HG02981 (cell line): ENCODE measurements around the gene RNU1-2.
"Not testable (repeated sequence)": the region's sequence is repeated elsewhere in the genome, so short reads cannot be mapped to it uniquely, and the experiment has no call there.

ENCODE experiments used
- ATAC-seq: cut with Tn5 transposase; IDR thresholded peaks from one replicate; pipeline ENCODE4 v1.9.1; 2021; ENCODE audit warnings: mild to moderate bottlenecking, moderate library complexity; ENCODE audit not compliant: unreplicated experiment

Gene RNU1-2

DNA sequence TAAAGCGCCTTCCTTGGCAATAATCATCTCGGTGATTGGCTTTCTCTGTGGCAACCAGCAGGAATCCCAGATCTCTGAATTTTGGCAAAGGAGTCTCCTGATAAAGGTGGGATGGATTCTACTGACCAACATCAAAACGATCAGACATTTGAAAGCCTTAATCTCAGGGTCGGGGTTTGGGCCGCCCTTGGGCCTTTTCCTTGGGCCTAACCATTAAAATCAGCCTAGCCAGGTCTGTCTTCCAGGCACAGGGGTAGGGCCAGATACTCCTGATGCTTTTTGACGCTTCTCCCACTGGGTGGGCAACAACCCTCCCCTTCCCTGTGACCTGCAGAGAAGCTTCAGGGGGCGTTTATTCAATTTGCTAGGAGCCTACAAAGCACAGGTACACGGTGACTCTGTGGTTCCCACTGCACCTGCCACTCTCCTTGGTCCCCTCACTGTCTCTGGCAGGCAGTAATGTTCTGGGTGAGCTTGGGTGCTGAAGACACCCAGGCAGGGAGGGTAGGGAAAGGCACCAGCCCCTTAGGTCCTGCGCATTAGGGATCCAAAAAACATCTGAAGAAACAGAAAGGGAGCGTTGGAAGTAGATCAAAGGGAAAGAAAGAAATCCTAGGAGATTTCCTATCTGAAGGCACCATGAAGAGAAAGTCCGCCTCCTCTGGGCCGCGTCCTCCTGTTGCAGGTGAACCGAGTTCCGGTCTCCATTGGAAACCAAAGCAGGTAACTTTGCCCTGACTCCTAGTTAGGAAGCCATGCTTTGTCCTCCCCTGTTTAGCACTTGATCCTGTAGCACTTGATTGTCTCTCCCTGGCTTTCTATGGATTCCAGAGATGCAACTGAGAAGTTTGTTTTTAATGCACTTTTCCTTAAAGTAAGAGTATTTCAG lies 12.3 kb downstream of the RNU1-2 start:
- ATAC-seq = no peak

- ATAC-seq = not testable (repeated sequence)
Measured at GRCh38 chr1:16911851-16912721, 16.3 kb downstream of the RNU1-2 start.

DNA sequence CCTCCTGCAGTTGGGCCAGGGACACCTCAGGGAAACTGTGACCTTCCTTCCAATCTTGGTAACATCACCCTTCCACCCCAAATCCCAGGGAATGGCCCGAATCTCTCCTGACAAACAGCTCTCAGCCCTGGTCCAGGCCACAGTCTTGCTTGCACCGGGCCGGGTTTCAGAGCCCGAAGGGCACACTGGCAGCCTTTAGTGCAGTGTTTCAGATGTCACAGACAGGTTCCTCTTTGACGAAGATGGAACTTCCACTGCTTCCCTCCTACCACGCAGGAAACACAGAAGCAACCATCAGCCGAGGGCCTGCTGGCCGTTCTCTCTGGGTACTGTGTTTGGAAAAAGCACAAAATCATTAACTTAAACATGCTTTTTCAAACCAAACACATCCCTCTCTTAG lies 17.0 kb downstream of the RNU1-2 start:
- not testable (repeated sequence) for ATAC-seq

GRCh38 chr1:16913181-16913832 lies 17.5 kb downstream of the RNU1-2 start:
- no peak for ATAC-seq

DNA sequence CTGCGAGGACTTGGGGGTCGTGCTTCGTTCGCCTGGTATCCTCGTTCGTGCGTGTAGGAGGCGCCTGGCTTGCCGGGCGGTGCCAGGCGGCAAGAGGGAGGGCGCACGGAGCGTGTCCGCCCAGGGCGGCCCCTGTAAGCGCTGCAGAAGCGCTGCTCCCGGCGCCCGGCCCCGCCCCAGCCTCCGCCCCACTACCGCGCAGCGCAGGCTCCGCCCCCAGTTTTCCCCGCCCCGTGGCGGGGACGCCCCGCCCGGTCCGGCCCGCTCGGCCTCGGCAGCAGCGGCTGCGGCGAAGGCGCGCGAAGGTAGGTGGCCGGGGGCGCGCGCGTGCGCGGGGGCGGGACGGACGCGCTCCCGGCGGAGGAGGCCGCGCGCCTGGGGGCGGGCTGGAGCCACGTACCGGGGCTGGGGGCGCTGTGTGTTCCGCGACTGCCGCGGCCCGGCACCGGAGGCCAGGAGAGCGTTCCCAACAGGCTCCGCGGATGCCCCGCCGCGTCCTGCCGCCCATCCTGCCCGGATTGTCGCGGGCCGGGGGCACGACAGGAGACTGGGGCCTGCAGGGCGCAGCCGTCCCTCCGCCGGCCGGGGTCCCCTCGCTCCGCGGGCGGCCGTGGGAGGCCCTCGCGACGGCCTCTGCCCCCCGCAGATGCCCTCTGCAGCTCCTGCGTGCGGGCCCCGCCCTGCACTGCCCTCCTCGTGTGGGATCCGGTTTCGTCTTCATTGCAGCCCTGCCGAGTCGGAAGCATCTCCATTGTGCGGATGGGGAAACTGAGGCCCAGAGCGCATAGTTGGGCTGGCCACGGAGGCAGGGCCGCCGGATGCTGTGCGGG lies 18.3 kb downstream of the RNU1-2 start:
- ATAC-seq = peak; percentile 85

DNA sequence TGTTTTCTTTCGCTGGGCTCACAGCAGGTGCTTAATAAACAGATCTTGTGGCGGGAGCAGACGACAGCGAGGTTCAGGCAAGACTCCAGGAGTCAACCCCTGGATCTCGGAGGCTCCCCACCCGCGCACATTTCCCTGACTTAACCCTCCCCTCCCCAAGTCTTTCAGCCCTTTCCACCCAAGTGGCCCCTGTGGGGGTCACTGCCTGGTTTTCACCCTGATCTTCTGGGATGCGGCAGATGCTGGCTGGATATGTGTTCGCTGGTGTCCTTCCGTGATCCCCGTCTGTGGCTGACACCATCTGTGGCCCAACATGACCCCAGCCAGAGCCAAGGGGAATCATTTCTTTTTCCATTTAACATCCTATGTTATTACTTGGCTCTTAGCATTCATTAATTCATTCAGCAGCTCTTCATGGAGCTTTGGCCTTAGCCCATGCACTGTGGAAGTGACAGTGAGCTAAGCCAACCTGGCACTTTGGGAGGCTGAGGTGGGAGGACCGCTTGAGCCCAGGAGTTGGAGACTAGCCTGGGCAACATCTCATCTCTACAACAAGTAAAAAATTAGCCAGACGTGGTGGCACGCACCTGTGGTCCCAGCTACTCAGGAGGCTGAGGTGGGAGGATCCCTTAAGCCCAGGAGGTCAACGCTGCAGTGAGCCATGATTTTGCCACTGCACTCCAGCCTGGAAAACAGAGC lies 19.3 kb downstream of the RNU1-2 start:
- not testable (repeated sequence) for ATAC-seq

DNA sequence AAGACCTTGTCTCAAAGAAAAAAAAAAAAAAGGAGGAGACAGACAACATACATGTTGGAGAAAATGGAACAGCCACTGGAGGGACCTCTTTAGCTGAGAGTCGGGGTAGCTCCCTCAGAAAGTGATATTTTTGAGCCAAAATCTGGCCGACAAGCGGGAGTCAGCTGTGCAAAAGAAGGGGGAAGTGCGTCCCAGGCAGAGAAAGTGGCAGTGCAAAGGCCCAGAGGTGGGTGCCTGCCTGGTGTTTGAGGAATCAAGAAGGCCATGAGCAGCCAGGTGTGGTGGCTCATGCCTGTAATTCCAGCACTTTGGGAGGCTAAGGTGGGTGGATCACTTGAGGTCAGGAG lies 19.8 kb downstream of the RNU1-2 start:
- ATAC-seq = no peak

- not testable (repeated sequence) for ATAC-seq
Measured at GRCh38 chr1:16916036-16916880, 20.5 kb downstream of the RNU1-2 start.

- no peak for ATAC-seq
Measured at GRCh38 chr1:16918371-16918770, 22.6 kb downstream of the RNU1-2 start.

GRCh38 chr1:16918936-16919665 lies 23.3 kb downstream of the RNU1-2 start:
- not testable (repeated sequence) for ATAC-seq

GRCh38 chr1:16920951-16921350 lies 25.2 kb downstream of the RNU1-2 start:
- ATAC-seq = no peak

DNA sequence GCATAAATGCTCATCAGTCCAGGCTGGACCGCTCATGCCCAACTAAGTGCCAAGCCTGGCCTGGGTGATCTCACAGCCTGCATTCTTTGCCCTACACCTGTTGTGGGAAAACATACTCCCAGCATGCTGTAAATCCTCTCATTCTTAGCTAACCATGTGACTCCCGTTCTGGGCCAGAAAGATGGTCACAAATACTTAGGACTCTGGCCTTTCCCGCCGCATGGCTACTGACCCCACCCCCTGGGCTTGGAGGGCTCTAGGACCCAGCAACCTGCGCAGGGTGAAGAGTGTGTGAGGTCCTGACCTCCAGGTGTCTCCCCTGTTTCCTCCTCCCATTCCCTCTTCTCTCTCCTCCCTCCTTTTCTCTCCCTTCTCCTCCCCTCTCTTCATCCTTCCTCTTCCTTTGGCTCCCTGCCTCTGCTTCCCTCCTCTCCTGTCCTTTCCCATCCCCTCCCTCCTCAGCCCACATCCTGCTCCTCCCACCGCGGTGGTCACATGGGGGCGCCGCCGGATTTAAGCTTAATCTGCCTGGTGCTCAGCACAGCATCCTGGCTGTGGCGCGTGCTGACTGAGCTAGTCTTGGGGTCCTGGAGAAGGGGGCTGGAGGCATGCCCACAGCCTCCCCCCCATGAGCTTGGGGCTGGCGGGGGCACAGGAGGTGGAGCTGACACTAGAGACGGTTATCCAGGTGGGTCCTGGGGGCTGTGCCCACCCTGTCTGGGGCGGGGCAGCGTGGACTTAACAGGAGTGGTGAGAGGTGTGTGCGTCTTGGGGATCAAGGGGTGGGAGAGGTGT lies 25.8 kb downstream of the RNU1-2 start, which contains the start of gene CROCC:
Gene CROCC, plus strand, starts transcription at position 541 of the 795 bp plus-strand sequence. Its CDS starts 88 bp downstream, at position 629.
- ATAC-seq = no peak

- ATAC-seq = no peak
Measured at GRCh38 chr1:16922466-16922865, 26.7 kb downstream of the RNU1-2 start.

GRCh38 chr1:16922885-16923431 lies 27.2 kb downstream of the RNU1-2 start:
- ATAC-seq = no peak

DNA sequence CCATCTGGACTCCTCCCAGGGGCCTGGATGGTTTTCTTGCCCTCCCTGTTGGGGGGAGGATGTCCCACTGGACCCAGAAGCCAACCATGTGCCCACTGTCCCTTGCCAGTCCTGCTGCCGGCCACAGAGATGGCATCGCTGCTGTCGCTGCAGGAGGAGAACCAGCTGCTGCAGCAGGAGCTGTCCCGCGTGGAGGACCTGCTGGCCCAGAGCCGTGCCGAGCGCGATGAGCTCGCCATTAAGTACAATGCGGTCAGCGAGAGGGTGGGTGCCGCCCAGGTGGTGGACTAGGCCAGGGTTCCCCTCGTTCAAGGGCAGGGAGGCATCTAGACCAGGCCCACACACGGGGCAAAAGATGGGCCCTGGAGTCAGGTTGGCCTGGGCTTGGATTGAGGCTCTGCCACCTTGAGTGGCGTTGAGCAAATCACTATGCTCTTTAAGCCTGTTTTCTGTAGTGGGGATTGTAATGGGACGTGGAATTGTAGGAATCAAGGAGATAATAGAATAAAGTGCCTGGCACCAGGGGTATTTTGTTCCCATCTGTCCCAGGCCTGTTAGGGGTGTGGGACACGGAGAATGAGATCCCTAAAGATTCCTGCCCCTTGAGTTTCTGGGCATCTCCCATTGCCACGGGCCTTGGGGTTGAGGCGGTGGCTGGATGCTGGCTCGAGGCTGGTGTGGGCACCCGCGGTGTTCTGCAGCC lies 28.6 kb downstream of the RNU1-2 start:
- ATAC-seq = no peak

DNA sequence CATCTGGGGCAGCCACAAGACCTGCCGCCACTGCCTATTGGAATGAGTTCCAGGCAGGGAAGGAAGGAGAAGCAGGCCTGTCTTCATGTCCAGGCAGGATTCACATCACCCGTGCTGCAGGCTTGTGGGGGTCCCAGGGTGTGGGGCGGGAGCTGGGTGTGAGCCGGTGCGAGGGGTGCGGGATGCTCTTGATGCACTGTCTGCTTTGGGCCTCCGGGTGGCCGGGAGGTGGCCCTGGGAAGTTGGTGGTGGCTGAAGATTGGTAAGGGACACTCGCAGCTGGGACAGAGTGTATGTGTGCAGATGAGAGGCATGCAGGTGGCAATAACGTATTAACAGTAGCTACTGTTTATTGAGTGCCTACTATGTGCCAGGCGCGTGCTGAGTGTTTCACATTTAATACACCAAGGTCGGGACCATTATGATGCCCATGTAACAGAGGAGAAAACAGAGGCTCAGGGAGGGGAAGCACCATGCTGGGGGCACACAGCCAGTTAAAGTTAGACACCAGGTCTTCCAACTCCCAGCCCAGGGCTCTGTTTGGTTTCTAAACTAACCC lies 29.2 kb downstream of the RNU1-2 start:
- no peak for ATAC-seq
